PC-9 (cell line): ENCODE results near the gene RGS3. TPM values are rescaled to one million over a fixed set of nuclear protein-coding genes. Genes with fewer than 3 reads are reported as not detected.

Experiments used
- BruUV-seq: library from RNA; stranded (reverse); fragments of 400-500 nt; replicated peaks from 2 replicates; lab custom pipeline; 2021; lab: Mats Ljungman, UMichigan
- CTCF ChIA-PET: fragments of 300-600 bp; sonication (Branson Sonifier 250); formaldehyde crosslinking; loops from one replicate; lab custom pipeline; 2022; ENCODE audit warnings: antibody characterized with exemption; lab: Charles Lee
- POLR2A ChIA-PET: fragments of 300-600 bp; sonication (Branson Sonifier 250); formaldehyde crosslinking; loops from one replicate; lab custom pipeline; 2022; ENCODE audit warnings: antibody characterized with exemption; ENCODE audit not compliant: unreplicated experiment; lab: Charles Lee
- DNase-seq, 2 experiments: peaks; one replicate each; pipeline versions ENCODE4 v3.0.0 to v3.0.0-alpha.2; 2015 to 2022; ENCODE audit warnings: mixed read lengths in 1 of 2
- H2AFZ ChIP-seq: fragments of 200-600 bp; sonication (generic); 2 replicates; pipeline ENCODE4 v1.8.1; 2017; ENCODE audit warnings: antibody characterized with exemption
- H3F3A ChIP-seq: fragments of 200-600 bp; sonication (generic); 2 replicates; pipeline ENCODE4 v1.8.1; 2017; ENCODE audit warnings: antibody characterized with exemption, mild to moderate bottlenecking, low read depth; ENCODE audit not compliant: insufficient read depth
- H3K27ac ChIP-seq: fragments of 200-600 bp; sonication (generic); 2 replicates; pipeline ENCODE4 v1.6.1; 2016; ENCODE audit warnings: mixed run types
- H3K27me3 ChIP-seq: fragments of 200-600 bp; sonication (generic); 2 replicates; pipeline ENCODE4 v1.6.1; 2016; ENCODE audit warnings: low read depth, mixed run types; ENCODE audit not compliant: insufficient read depth
- H3K36me3 ChIP-seq: fragments of 200-600 bp; sonication (generic); 2 replicates; pipeline ENCODE4 v1.6.1; 2016; ENCODE audit warnings: low read depth, mixed run types
- H3K4me1 ChIP-seq: fragments of 200-600 bp; sonication (generic); replicated peaks from 2 replicates; pipeline ENCODE4 v1.6.1; 2016; ENCODE audit warnings: mixed run types; ENCODE audit not compliant: insufficient read depth
- H3K4me2 ChIP-seq: fragments of 200-600 bp; sonication (generic); 2 replicates; pipeline ENCODE4 v1.6.1; 2017; ENCODE audit warnings: mixed run types
- H3K4me3 ChIP-seq: fragments of 200-600 bp; sonication (generic); 2 replicates; pipeline ENCODE4 v1.6.1; 2016; ENCODE audit warnings: mixed run types
- H3K79me2 ChIP-seq: fragments of 200-600 bp; sonication (generic); 2 replicates; pipeline ENCODE4 v1.6.1; 2017; ENCODE audit warnings: low read depth, mixed run types
- H3K9me2 ChIP-seq: fragments of 200-600 bp; sonication (generic); 2 replicates; pipeline ENCODE4 v1.8.1; 2017; ENCODE audit warnings: mild to moderate bottlenecking; ENCODE audit not compliant: insufficient read depth
- H3K9me3 ChIP-seq: fragments of 200-600 bp; sonication (generic); 2 replicates; pipeline ENCODE4 v1.8.1; 2016; ENCODE audit warnings: low read depth; ENCODE audit not compliant: insufficient read depth
- H4K20me1 ChIP-seq: fragments of 200-600 bp; sonication (generic); 2 replicates; pipeline ENCODE4 v1.8.1; 2017; ENCODE audit not compliant: insufficient read depth
- EZH2 ChIP-seq: fragments of 200-600 bp; sonication (generic); IDR thresholded peaks from 2 replicates; pipeline ENCODE4 v1.8.0; 2017; ENCODE audit warnings: antibody characterized with exemption, low read depth
- intact Hi-C: fragments of 100-400 bp; cut with micrococcal nuclease; formaldehyde crosslinking; loops from one replicate; pipeline ENCODE4 v1.10.0; 2022; ENCODE audit not compliant: unreplicated experiment
- total RNA-seq: library from RNA; stranded (reverse); gene quantifications from 2 replicates; pipeline ENCODE4 v1.2.3, GENCODE V29; 2021
- TF ChIP-seq, protein P1 (sequence below): fragments of 200-600 bp; sonication (generic); conservative IDR thresholded peaks from 2 replicates; pipeline ENCODE4 v1.6.1; 2017; ENCODE audit warnings: mixed run types, antibody characterized with exemption, mild to moderate bottlenecking, moderate library complexity

The RGS3 gene
- total RNA-seq, 1 experiment from 2014 or later = 75.8 TPM

GRCh38 chr9:113479174-113479621 lies 15.7 kb downstream of the RGS3 start:
- CTCF ChIA-PET = no interaction called here
- Histone ChIP-seq H4K20me1 (no peaks in the 10 kb centered on the region; the same call in 1 of the 2 replicates), H3K36me3 (no peaks in the 10 kb centered on the region), H3K27ac (no peak overlapping the region), H3F3A (no peaks in the 10 kb centered on the region), H3K4me1 (0 out of 2 replicates have a peak, but pooled peaks cover 6% of the 10 kb centered on the region), H3K9me3 (no peaks in the 10 kb centered on the region), H2AFZ (no peak overlapping the region), H3K4me2 (no peak overlapping the region), H3K27me3 (no peaks in the 10 kb centered on the region), H3K79me2 (no peaks in the 10 kb centered on the region; the same call in 1 of the 2 replicates), H3K9me2 (no peaks in the 10 kb centered on the region), H3K4me3 (no peak overlapping the region)
- POLR2A ChIA-PET = no interaction called here
- no TSS peak for BruUV-seq
- TF ChIP-seq, protein P1, sequence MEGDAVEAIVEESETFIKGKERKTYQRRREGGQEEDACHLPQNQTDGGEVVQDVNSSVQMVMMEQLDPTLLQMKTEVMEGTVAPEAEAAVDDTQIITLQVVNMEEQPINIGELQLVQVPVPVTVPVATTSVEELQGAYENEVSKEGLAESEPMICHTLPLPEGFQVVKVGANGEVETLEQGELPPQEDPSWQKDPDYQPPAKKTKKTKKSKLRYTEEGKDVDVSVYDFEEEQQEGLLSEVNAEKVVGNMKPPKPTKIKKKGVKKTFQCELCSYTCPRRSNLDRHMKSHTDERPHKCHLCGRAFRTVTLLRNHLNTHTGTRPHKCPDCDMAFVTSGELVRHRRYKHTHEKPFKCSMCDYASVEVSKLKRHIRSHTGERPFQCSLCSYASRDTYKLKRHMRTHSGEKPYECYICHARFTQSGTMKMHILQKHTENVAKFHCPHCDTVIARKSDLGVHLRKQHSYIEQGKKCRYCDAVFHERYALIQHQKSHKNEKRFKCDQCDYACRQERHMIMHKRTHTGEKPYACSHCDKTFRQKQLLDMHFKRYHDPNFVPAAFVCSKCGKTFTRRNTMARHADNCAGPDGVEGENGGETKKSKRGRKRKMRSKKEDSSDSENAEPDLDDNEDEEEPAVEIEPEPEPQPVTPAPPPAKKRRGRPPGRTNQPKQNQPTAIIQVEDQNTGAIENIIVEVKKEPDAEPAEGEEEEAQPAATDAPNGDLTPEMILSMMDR = no peak
- TF ChIP-seq EZH2 = no peak
- no peak for DNase-seq
- intact Hi-C loops = no loop called here

- TF ChIP-seq, protein P1 = no peak
- no peak for TF ChIP-seq EZH2
- ChIA-PET CTCF (no interaction called here), POLR2A (interaction anchor here (0.6 kb wide), 1 partner anchor 203 kb away, joined by 6 read pairs; no protein-coding TSS in a partner anchor)
- no peak overlapping the region for H3K4me3 ChIP-seq
- 0 out of 2 replicates have a peak, but pooled peaks cover 6% of the 10 kb centered on the region for H3K4me1 ChIP-seq
- no peaks in the 10 kb centered on the region for H3K27me3 ChIP-seq
- H3K36me3 ChIP-seq = peaks cover 5% of the 10 kb centered on the region; the same call in 1 of the 2 replicates
- no peak for DNase-seq
- H4K20me1 ChIP-seq = no peaks in the 10 kb centered on the region; the same call in 1 of the 2 replicates
- no peaks in the 10 kb centered on the region for H3F3A ChIP-seq
- H3K27ac ChIP-seq = no peak overlapping the region
- H3K9me2 ChIP-seq = no peaks in the 10 kb centered on the region
- no peak overlapping the region for H3K4me2 ChIP-seq
- H2AFZ ChIP-seq = no peak overlapping the region
- BruUV-seq = no TSS peak
- intact Hi-C loops = no loop called here
- no peaks in the 10 kb centered on the region for H3K79me2 ChIP-seq
- H3K9me3 ChIP-seq = no peaks in the 10 kb centered on the region
These were observed 17.1 kb downstream of the RGS3 start for GRCh38 chr9:113480612-113481011.

- intact Hi-C loops = no loop called here
- ChIA-PET POLR2A (no interaction called here), CTCF (no interaction called here)
- Histone ChIP-seq H2AFZ (no peak overlapping the region), H3K4me1 (0 out of 2 replicates have a peak, but pooled peaks cover 6% of the 10 kb centered on the region), H3K36me3 (peaks cover 6% of the 10 kb centered on the region; the same call in 1 of the 2 replicates), H3K4me3 (no peak overlapping the region), H3K27ac (no peak overlapping the region), H3F3A (no peaks in the 10 kb centered on the region), H3K27me3 (no peaks in the 10 kb centered on the region), H3K4me2 (no peak overlapping the region), H3K9me2 (no peaks in the 10 kb centered on the region), H3K79me2 (no peaks in the 10 kb centered on the region), H4K20me1 (no peaks in the 10 kb centered on the region; the same call in 1 of the 2 replicates), H3K9me3 (no peaks in the 10 kb centered on the region)
- no TSS peak for BruUV-seq
- TF ChIP-seq EZH2 = no peak
- TF ChIP-seq, protein P1 = no peak
- DNase-seq = no peak
These were observed 17.8 kb downstream of the RGS3 start for GRCh38 chr9:113481176-113481787.
